ENCODE results near the gene U2SURP.
A peak's percentile ranks its signal among the peaks of the same experiment; 100 is the strongest.
"Not testable (repeated sequence)": the region's sequence is repeated elsewhere in the genome, so short reads cannot be mapped to it uniquely, and the experiment has no call there.

Gene U2SURP

GRCh38 chr3:142976621-142977398 is 24.6 kb upstream of the U2SURP start:
- DNase-seq (ENCODE audit: low spot score): peak; percentile 93

GRCh38 chr3:142977399-142977728 is 24.0 kb upstream of the U2SURP start:
- DNase-seq (ENCODE audit: low spot score): peak; percentile 43

- DNase-seq (ENCODE audit: low spot score): no peak
Observed at GRCh38 chr3:142981108-142981507, 20.3 kb upstream of the U2SURP start.

GRCh38 chr3:142982038-142982773 is 19.2 kb upstream of the U2SURP start:
- no peak for DNase-seq (ENCODE audit: low spot score)

- no peak for DNase-seq (ENCODE audit: low spot score)
Observed at GRCh38 chr3:142983318-142983717, 18.1 kb upstream of the U2SURP start.

GRCh38 chr3:142984255-142984654 is 17.1 kb upstream of the U2SURP start:
- DNase-seq (ENCODE audit: low spot score): no peak

GRCh38 chr3:142987080-142987700 is 14.2 kb upstream of the U2SURP start:
- peak; percentile 49 for DNase-seq (ENCODE audit: low spot score)

- DNase-seq (ENCODE audit: low spot score): no peak
Observed at GRCh38 chr3:142987707-142988106, 13.7 kb upstream of the U2SURP start.

- DNase-seq (ENCODE audit: low spot score): not testable (repeated sequence)
Observed at GRCh38 chr3:142988221-142988620, 13.1 kb upstream of the U2SURP start.

- DNase-seq (ENCODE audit: low spot score): not testable (repeated sequence)
Observed at GRCh38 chr3:142988826-142989225, 12.5 kb upstream of the U2SURP start.

- no peak for DNase-seq (ENCODE audit: low spot score)
Observed at GRCh38 chr3:142990721-142991120, 10.6 kb upstream of the U2SURP start.

GRCh38 chr3:142992323-142992722 is 9.0 kb upstream of the U2SURP start:
- no peak for DNase-seq (ENCODE audit: low spot score)

GRCh38 chr3:142993958-142994442 is 7.4 kb upstream of the U2SURP start:
- peak; percentile 74 for DNase-seq (ENCODE audit: low spot score)

- DNase-seq (ENCODE audit: low spot score): peak; percentile 27
Observed at GRCh38 chr3:142997330-142997729, 4.0 kb upstream of the U2SURP start.

GRCh38 chr3:142998439-142998838 is 2.9 kb upstream of the U2SURP start:
- DNase-seq (ENCODE audit: low spot score): peak; percentile 14

- no peak for DNase-seq (ENCODE audit: low spot score)
Observed at GRCh38 chr3:142999881-143000280, 1.5 kb upstream of the U2SURP start.

GRCh38 chr3:143000528-143000927 is 842 bp upstream of the U2SURP start:
- DNase-seq (ENCODE audit: low spot score): peak; percentile 32

- DNase-seq (ENCODE audit: low spot score): no peak
Observed at GRCh38 chr3:143001034-143001368, 369 bp upstream of the U2SURP start.

- peak; percentile 26 for DNase-seq (ENCODE audit: low spot score)
Observed at GRCh38 chr3:143002083-143002712, 828 bp downstream of the U2SURP start.

- no peak for DNase-seq (ENCODE audit: low spot score)
Observed at GRCh38 chr3:143002727-143003126, 1.4 kb downstream of the U2SURP start.

- no peak for DNase-seq (ENCODE audit: low spot score)
Observed at GRCh38 chr3:143004823-143005222, 3.5 kb downstream of the U2SURP start.

GRCh38 chr3:143010024-143010423 is 8.7 kb downstream of the U2SURP start:
- no peak for DNase-seq (ENCODE audit: low spot score)

GRCh38 chr3:143011705-143012104 is 10.3 kb downstream of the U2SURP start:
- DNase-seq (ENCODE audit: low spot score): no peak

All from AG20443 (cell line).